Left ventricle myocardium inferior (tissue), 1 donor: Measurements from ENCODE around the gene IL17RB. TPM values are rescaled to one million over a fixed set of nuclear protein-coding genes. Genes with fewer than 3 reads are reported as not detected.
A peak's percentile ranks its signal among the peaks of the same experiment; 100 is the strongest.

Experiments used
- DNase-seq: peaks from one replicate; pipeline ENCODE4 v3.0.0-alpha.2; 2020
- H3K27ac ChIP-seq: fragments of 200-600 bp; replicated peaks from 2 replicates; pipeline ENCODE4 v1.8.0; 2021
- H3K27me3 ChIP-seq: fragments of 200-600 bp; 2 replicates; pipeline ENCODE4 v1.8.0; 2021; ENCODE audit warnings: low read depth
- H3K36me3 ChIP-seq: fragments of 200-600 bp; 2 replicates; pipeline ENCODE4 v1.8.0; 2021
- H3K4me1 ChIP-seq: fragments of 200-600 bp; 2 replicates; pipeline ENCODE4 v1.8.0; 2021
- H3K4me3 ChIP-seq: fragments of 200-600 bp; 2 replicates; pipeline ENCODE4 v1.8.0; 2021; ENCODE audit warnings: mild to moderate bottlenecking, moderate library complexity
- H3K9me3 ChIP-seq: fragments of 200-600 bp; replicated peaks from 2 replicates; pipeline ENCODE4 v1.8.0; 2021
- intact Hi-C: fragments of 100-400 bp; cut with micrococcal nuclease; formaldehyde crosslinking; loops from one replicate; pipeline ENCODE4 v1.11.0; 2022
- total RNA-seq: library from RNA; stranded (reverse); fragmentation: NEBNext Ultra II Directional; extraction: Animal tissue kit (Norgen Biotek cat#: 25700); gene quantifications from one replicate; pipeline ENCODE4 v1.2.1, GENCODE V29; 2021
- TF ChIP-seq, protein P1 (sequence below): fragments of 200-600 bp; IDR thresholded peaks from 2 replicates; pipeline ENCODE4 v1.8.0; 2021; ENCODE audit warnings: antibody characterized with exemption, mild to moderate bottlenecking, borderline replicate concordance
- donor health status: DM: no; HTN: yes; CAD: no; lungs with severe emphysema.

IL17RB gene
- total RNA-seq, 1 donor from 2014 or later = 0.47 TPM

- no peaks in the 10 kb centered on the region for H3K36me3 ChIP-seq
- TF ChIP-seq, protein P1, sequence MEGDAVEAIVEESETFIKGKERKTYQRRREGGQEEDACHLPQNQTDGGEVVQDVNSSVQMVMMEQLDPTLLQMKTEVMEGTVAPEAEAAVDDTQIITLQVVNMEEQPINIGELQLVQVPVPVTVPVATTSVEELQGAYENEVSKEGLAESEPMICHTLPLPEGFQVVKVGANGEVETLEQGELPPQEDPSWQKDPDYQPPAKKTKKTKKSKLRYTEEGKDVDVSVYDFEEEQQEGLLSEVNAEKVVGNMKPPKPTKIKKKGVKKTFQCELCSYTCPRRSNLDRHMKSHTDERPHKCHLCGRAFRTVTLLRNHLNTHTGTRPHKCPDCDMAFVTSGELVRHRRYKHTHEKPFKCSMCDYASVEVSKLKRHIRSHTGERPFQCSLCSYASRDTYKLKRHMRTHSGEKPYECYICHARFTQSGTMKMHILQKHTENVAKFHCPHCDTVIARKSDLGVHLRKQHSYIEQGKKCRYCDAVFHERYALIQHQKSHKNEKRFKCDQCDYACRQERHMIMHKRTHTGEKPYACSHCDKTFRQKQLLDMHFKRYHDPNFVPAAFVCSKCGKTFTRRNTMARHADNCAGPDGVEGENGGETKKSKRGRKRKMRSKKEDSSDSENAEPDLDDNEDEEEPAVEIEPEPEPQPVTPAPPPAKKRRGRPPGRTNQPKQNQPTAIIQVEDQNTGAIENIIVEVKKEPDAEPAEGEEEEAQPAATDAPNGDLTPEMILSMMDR = no peak
- DNase-seq = no peak
- peaks cover 26% of the 10 kb centered on the region for H3K27me3 ChIP-seq
- no peak overlapping the region for H3K27ac ChIP-seq
- H3K4me3 ChIP-seq = no peak overlapping the region
- intact Hi-C loops = no loop called here
- H3K4me1 ChIP-seq = peaks cover 15% of the 10 kb centered on the region
- H3K9me3 ChIP-seq = no peaks in the 10 kb centered on the region
Measured at GRCh38 chr3:53899750-53900149, 53.4 kb downstream of the IL17RB start.

DNA sequence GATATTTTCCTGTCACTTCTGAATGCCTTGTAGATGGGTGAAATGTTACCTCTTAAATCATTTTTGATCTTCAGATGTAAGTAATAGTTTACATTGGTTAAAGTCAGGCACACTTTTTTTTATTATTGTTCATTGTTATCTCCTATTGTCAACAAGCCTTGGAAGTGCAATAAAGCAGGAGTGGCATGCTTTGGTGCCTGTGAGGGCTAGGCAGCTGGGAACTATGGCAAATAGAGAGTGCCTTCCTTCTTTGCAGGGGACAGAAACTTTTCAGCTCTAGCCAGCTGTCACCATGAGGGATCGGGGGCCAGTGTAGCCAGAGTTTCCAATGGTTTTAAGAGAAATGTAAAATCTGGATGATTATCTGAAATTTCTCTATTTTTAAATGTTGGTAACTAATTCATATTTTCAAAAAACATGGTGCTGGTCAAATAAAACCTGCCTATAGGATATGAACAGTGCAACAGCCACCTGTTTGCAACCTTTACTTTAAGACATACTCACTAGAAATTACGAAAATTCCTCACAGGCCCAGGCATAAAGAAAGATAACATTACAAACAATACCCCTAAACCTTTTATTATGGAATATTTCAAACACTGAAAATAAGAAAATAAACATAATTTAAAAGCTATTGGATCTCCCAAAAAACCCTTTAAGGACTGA lies 54.4 kb downstream of the IL17RB start:
- Histone ChIP-seq H3K4me3 (no peak overlapping the region), H3K9me3 (no peaks in the 10 kb centered on the region), H3K4me1 (peaks cover 15% of the 10 kb centered on the region), H3K27me3 (peaks cover 27% of the 10 kb centered on the region), H3K36me3 (no peaks in the 10 kb centered on the region), H3K27ac (no peak overlapping the region)
- TF ChIP-seq, protein P1 = no peak
- DNase-seq = no peak
- intact Hi-C loops = no loop called here

GRCh38 chr3:53902067-53902466 lies 55.7 kb downstream of the IL17RB start:
- no peaks in the 10 kb centered on the region for H3K36me3 ChIP-seq
- peaks cover 10% of the 10 kb centered on the region for H3K9me3 ChIP-seq
- peak overlapping the region; percentile 10 for H3K27ac ChIP-seq
- intact Hi-C loops = no loop called here
- no peak overlapping the region for H3K4me3 ChIP-seq
- TF ChIP-seq, protein P1 = no peak
- no peak for DNase-seq
- peaks cover 15% of the 10 kb centered on the region for H3K4me1 ChIP-seq
- peaks cover 31% of the 10 kb centered on the region for H3K27me3 ChIP-seq

GRCh38 chr3:53902711-53903110 lies 56.3 kb downstream of the IL17RB start:
- DNase-seq = no peak
- intact Hi-C loops = no loop called here
- H3K9me3 ChIP-seq = peaks cover 10% of the 10 kb centered on the region
- H3K4me3 ChIP-seq = no peak overlapping the region
- peaks cover 25% of the 10 kb centered on the region for H3K27me3 ChIP-seq
- H3K27ac ChIP-seq = no peak overlapping the region
- H3K4me1 ChIP-seq = peaks cover 15% of the 10 kb centered on the region
- H3K36me3 ChIP-seq = no peaks in the 10 kb centered on the region
- TF ChIP-seq, protein P1 = no peak

GRCh38 chr3:53913401-53913800 lies 67.0 kb downstream of the IL17RB start:
- DNase-seq = no peak
- peaks cover 32% of the 10 kb centered on the region for H3K27me3 ChIP-seq
- TF ChIP-seq, protein P1 = no peak
- H3K27ac ChIP-seq = no peak overlapping the region
- intact Hi-C loops = no loop called here
- H3K9me3 ChIP-seq = no peaks in the 10 kb centered on the region
- no peak overlapping the region for H3K4me3 ChIP-seq
- no peaks in the 10 kb centered on the region for H3K36me3 ChIP-seq
- H3K4me1 ChIP-seq = no peaks in the 10 kb centered on the region

Other genes with a start within 250 kb of the IL17RB start
- 3.7 TPM for gene CHDH, start 149 bp upstream of the IL17RB start, total RNA-seq
- 33.2 TPM for gene ACTR8, start 35.6 kb downstream of the IL17RB start, total RNA-seq
- 126 TPM for gene SELENOK, start 45.3 kb downstream of the IL17RB start, total RNA-seq